GM18870 (cell line): ENCODE data around the gene L1CAM.

Experiments used
- ATAC-seq: cut with Tn5 transposase; IDR thresholded peaks from one replicate; pipeline ENCODE4 v1.9.1; 2021; ENCODE audit warnings: moderate library complexity; ENCODE audit not compliant: unreplicated experiment

L1CAM gene

GRCh38 chrX:153865685-153866084 lies 20.3 kb downstream of the L1CAM start:
- ATAC-seq, result no peak

- no peak for ATAC-seq
Measured at GRCh38 chrX:153865321-153865580, 20.7 kb downstream of the L1CAM start.

GRCh38 chrX:153864561-153865320 lies 21.2 kb downstream of the L1CAM start:
- no peak for ATAC-seq

GRCh38 chrX:153864101-153864500 lies 21.9 kb downstream of the L1CAM start:
- no peak for ATAC-seq

- no peak for ATAC-seq
Measured at GRCh38 chrX:153863251-153863991, 22.6 kb downstream of the L1CAM start.

GRCh38 chrX:153862369-153863250 lies 23.4 kb downstream of the L1CAM start:
- ATAC-seq, result no peak

- ATAC-seq, result no peak
Measured at GRCh38 chrX:153861733-153862310, 24.2 kb downstream of the L1CAM start.

GRCh38 chrX:153861151-153861550 lies 24.8 kb downstream of the L1CAM start:
- ATAC-seq, result no peak

- no peak for ATAC-seq
Measured at GRCh38 chrX:153857348-153857903, 28.5 kb downstream of the L1CAM start.

GRCh38 chrX:153854702-153855101 lies 31.3 kb downstream of the L1CAM start:
- ATAC-seq, result no peak

- ATAC-seq, result no peak
Measured at GRCh38 chrX:153853902-153854267, 32.1 kb downstream of the L1CAM start.

GRCh38 chrX:153853180-153853901 lies 32.6 kb downstream of the L1CAM start:
- ATAC-seq, result no peak

- no peak for ATAC-seq
Measured at GRCh38 chrX:153851981-153852380, 34.0 kb downstream of the L1CAM start.

GRCh38 chrX:153848325-153848724 lies 37.6 kb downstream of the L1CAM start:
- ATAC-seq, result no peak

- ATAC-seq, result no peak
Measured at GRCh38 chrX:153845842-153846241, 40.1 kb downstream of the L1CAM start.

GRCh38 chrX:153845195-153845594 lies 40.8 kb downstream of the L1CAM start:
- ATAC-seq, result no peak

- ATAC-seq, result no peak
Measured at GRCh38 chrX:153844509-153845082, 41.4 kb downstream of the L1CAM start.

- ATAC-seq, result no peak
Measured at GRCh38 chrX:153836921-153837320, 49.1 kb downstream of the L1CAM start.

GRCh38 chrX:153832728-153833127 lies 53.2 kb downstream of the L1CAM start:
- ATAC-seq, result no peak
